ENCODE measurements around the gene EYA3. TPM values are rescaled to one million over a fixed set of nuclear protein-coding genes. Genes with fewer than 3 reads are reported as not detected.
A peak's percentile ranks its signal among the peaks of the same experiment; 100 is the strongest.

The EYA3 gene
- total and polyA plus RNA-seq, 2 of the 4 experiments (the other 2 are of a cell fraction) = 9.1 to 17.6 TPM

DNA sequence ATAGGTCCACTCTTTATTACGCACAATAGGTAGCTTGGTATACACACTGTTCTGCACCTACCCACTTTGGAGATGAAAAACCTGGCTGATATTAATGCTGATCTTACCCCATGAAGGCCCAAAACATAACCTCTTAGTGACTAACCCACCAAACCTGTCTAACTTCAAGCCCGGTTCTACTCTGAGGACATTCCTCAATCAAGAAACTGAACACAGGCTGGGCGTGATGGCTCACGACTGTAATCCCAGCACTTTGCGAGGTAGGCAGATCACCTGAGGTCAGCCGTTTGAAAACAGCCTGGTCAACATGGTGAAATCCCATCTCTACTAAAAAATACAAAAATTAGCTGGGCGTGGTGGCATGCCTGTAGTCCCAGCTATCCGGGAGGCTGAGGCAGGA lies 50.5 kb downstream of the EYA3 start:
- Histone ChIP-seq H4K5ac (ENCODE audit: low read depth, low read length) (no peak overlapping the region), H2AFZ (replicated peaks; ENCODE audit: low read length, poor library complexity) (no peak overlapping the region), H3K9me1 (ENCODE audit: insufficient read depth, low read length) (no peaks in the 10 kb centered on the region), H2BK120ac (ENCODE audit: low read depth, low read length) (no peak overlapping the region), H3K18ac (ENCODE audit: low read depth, low read length) (no peak overlapping the region), H3K36me3 (ENCODE audit: control insufficient read depth, insufficient read depth, low read length) (peaks cover 5% of the 10 kb centered on the region; the same call in 1 of the 2 replicates), H3K9ac (ENCODE audit: low read depth, low read length) (no peak overlapping the region), H3K56ac (ENCODE audit: extremely low read depth, insufficient read depth, low read length) (no peak overlapping the region), H4K8ac (ENCODE audit: low read depth in 2 of 2, low read length in 2 of 2) (no peak overlapping the region), H3K4me1 (ENCODE audit: control insufficient read depth, insufficient read depth, low read length) (peaks cover 2% of the 10 kb centered on the region), H2BK20ac (ENCODE audit: low read depth, low read length) (no peak overlapping the region), H3K79me1 (ENCODE audit: low read depth in 1 of 2, low read length in 2 of 2) (peaks cover 0 to 9% of the 10 kb centered on the region in 2 experiments; a peak in 2 of 4 replicates), H2BK5ac (ENCODE audit: low read depth, low read length, poor library complexity, severe bottlenecking) (no peak overlapping the region), H3K27ac (ENCODE audit: insufficient read depth, low read length) (no peak overlapping the region), H2AK9ac (replicated peaks; ENCODE audit: low read depth, low read length, poor library complexity) (no peak overlapping the region), H3K23ac (ENCODE audit: low read depth, low read length) (0 out of 2 replicates have a peak overlapping the region, but pooled peaks have one; percentile 49), H2AK5ac (ENCODE audit: low read depth, low read length) (no peak overlapping the region), H3K4me2 (ENCODE audit: low read depth, low read length) (no peak overlapping the region), H3K14ac (replicated peaks; ENCODE audit: low read depth, low read length) (no peak overlapping the region), H3K4me3 (ENCODE audit: insufficient read depth, low read depth, low read length) (no peak overlapping the region), H3K9me3 (ENCODE audit: control insufficient read depth, insufficient read depth, low read length) (no peaks in the 10 kb centered on the region), H4K20me1 (ENCODE audit: insufficient read depth, low read length) (no peaks in the 10 kb centered on the region), H4K91ac (ENCODE audit: insufficient read depth, low read depth, low read length) (no peak overlapping the region), H2BK15ac (ENCODE audit: low read depth, low read length) (no peak overlapping the region), H3K4ac (ENCODE audit: low read depth, low read length) (no peak overlapping the region), H3K27me3 (ENCODE audit: control insufficient read depth, insufficient read depth, low read length) (no peaks in the 10 kb centered on the region)
- dilution Hi-C loops (cut with HindIII; ENCODE audit: low sequenced_read_pairs, unreplicated experiment) = no loop called here
- ATAC-seq (ENCODE audit: low read depth) = no peak
- BruUV-seq (replicated peaks) = no TSS peak
- CTCF ChIA-PET = no interaction called here
- 88% methylated on average over 5 of the region's 8 CpGs; no CpG with 5 or more reads in 1 of the 2 experiments for WGBS, 2 experiments (ENCODE audit: extremely low coverage in 2 of 2, insufficient read length in 1 of 2)
- POLR2A ChIA-PET (ENCODE audit: unreplicated experiment) = no interaction called here
- intact Hi-C loops (cut with micrococcal nuclease) = loop anchor here (5.0 kb wide), 1 partner anchor 34 kb away; no protein-coding TSS in a partner anchor
- in situ Hi-C loops (cut with MboI; ENCODE audit: low sequenced_read_pairs) = no loop called here
- no peak for DNase-seq
- TF ChIP-seq NFE2L2 (IDR thresholded peaks at IDR 0.05; ENCODE audit: low read depth, low read length) (no peak), CEBPB (IDR thresholded peaks at IDR 0.05; ENCODE audit: low read depth, low read length) (no peak), RAD21 (IDR thresholded peaks at IDR 0.05; ENCODE audit: low read length) (no peak), MXI1 (IDR thresholded peaks at IDR 0.05; ENCODE audit: borderline replicate concordance, low read depth, low read length) (no peak), RFX5 (IDR thresholded peaks at IDR 0.05; ENCODE audit: low read depth, low read length) (no peak), MAFK (IDR thresholded peaks at IDR 0.05; ENCODE audit: low read depth, low read length) (no peak), POLR2A (IDR thresholded peaks at IDR 0.05; ENCODE audit: low read depth, low read length) (no peak), CHD1 (IDR thresholded peaks at IDR 0.05; ENCODE audit: low read depth, low read length) (no peak), SMC3 (IDR thresholded peaks at IDR 0.05; ENCODE audit: low read depth, low read length) (no peak), MAZ (IDR thresholded peaks at IDR 0.05; ENCODE audit: borderline replicate concordance, low read depth, low read length) (no peak), RCOR1 (IDR thresholded peaks at IDR 0.05; ENCODE audit: insufficient replicate concordance, low read length) (no peak), FOS (IDR thresholded peaks at IDR 0.05; ENCODE audit: low read depth, low read length) (no peak), BHLHE40 (IDR thresholded peaks at IDR 0.05; ENCODE audit: low read depth, low read length) (no peak)
- TF ChIP-seq, protein P1, sequence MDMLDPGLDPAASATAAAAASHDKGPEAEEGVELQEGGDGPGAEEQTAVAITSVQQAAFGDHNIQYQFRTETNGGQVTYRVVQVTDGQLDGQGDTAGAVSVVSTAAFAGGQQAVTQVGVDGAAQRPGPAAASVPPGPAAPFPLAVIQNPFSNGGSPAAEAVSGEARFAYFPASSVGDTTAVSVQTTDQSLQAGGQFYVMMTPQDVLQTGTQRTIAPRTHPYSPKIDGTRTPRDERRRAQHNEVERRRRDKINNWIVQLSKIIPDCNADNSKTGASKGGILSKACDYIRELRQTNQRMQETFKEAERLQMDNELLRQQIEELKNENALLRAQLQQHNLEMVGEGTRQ (IDR thresholded peaks at IDR 0.05; ENCODE audit: low read depth, low read length) = no peak
- TF ChIP-seq, protein P2, sequence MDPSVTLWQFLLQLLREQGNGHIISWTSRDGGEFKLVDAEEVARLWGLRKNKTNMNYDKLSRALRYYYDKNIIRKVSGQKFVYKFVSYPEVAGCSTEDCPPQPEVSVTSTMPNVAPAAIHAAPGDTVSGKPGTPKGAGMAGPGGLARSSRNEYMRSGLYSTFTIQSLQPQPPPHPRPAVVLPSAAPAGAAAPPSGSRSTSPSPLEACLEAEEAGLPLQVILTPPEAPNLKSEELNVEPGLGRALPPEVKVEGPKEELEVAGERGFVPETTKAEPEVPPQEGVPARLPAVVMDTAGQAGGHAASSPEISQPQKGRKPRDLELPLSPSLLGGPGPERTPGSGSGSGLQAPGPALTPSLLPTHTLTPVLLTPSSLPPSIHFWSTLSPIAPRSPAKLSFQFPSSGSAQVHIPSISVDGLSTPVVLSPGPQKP (IDR thresholded peaks at IDR 0.05; ENCODE audit: borderline replicate concordance, low read depth, low read length) = no peak
- TF ChIP-seq, protein P3, sequence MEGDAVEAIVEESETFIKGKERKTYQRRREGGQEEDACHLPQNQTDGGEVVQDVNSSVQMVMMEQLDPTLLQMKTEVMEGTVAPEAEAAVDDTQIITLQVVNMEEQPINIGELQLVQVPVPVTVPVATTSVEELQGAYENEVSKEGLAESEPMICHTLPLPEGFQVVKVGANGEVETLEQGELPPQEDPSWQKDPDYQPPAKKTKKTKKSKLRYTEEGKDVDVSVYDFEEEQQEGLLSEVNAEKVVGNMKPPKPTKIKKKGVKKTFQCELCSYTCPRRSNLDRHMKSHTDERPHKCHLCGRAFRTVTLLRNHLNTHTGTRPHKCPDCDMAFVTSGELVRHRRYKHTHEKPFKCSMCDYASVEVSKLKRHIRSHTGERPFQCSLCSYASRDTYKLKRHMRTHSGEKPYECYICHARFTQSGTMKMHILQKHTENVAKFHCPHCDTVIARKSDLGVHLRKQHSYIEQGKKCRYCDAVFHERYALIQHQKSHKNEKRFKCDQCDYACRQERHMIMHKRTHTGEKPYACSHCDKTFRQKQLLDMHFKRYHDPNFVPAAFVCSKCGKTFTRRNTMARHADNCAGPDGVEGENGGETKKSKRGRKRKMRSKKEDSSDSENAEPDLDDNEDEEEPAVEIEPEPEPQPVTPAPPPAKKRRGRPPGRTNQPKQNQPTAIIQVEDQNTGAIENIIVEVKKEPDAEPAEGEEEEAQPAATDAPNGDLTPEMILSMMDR (conservative IDR thresholded peaks at IDR 0.05; ENCODE audit: low read depth, low read length) = no peak

All from IMR-90 (cell line).